ENCODE measurements around the gene ANKS1A. TPM values are rescaled to one million over a fixed set of nuclear protein-coding genes. Genes with fewer than 3 reads are reported as not detected.

Gene ANKS1A
- total RNA-seq, 1 experiment from 2014 or later = 26.5 TPM

DNA sequence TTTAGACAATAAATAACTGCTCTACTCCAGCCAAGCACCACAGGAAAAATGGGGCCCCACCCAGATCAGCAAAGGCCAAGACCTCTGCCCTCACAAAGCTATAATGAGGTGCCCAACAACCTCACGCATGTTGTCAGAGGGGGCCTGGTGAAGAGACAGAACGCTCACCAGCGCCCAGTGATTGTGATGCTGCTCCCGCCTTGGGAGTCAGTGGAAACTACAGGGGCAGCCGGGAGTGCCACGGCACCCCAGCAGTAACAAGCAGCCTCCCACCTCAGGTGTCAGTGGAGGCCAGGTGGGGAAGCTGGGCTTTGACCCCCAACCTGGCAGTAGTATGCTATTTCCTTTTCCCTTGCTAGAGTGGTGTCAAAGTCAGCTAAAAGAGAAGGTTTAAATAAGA lies 204.7 kb downstream of the ANKS1A start:
- Histone ChIP-seq H3K4me1 (ENCODE audit: insufficient read depth, low read length) (peaks cover 8% of the 10 kb centered on the region; the same call in 1 of the 2 replicates), H3K14ac (ENCODE audit: insufficient read depth, low read length) (no peak overlapping the region), H2BK120ac (ENCODE audit: low read depth, low read length, poor library complexity, severe bottlenecking) (no peak overlapping the region), H3K27me3 (ENCODE audit: insufficient read depth, low read length) (no peaks in the 10 kb centered on the region), H4K91ac (ENCODE audit: insufficient read length, low read depth, low read length) (no peak overlapping the region), H3K79me2 (ENCODE audit: insufficient read depth, low read length) (no peaks in the 10 kb centered on the region), H2BK20ac (ENCODE audit: low read depth, low read length, poor library complexity, severe bottlenecking) (no peak overlapping the region), H2AK5ac (ENCODE audit: insufficient read length, low read length) (no peak overlapping the region), H2BK15ac (ENCODE audit: low read depth, low read length) (no peak overlapping the region), H4K8ac (replicated peaks; ENCODE audit: insufficient read length, low read depth, low read length) (no peak overlapping the region), H3K9me3 (ENCODE audit: control insufficient read depth, low read depth, low read length) (no peaks in the 10 kb centered on the region), H3K18ac (ENCODE audit: insufficient read length, low read depth, low read length) (no peak overlapping the region), H2BK12ac (ENCODE audit: insufficient read length, low read depth, low read length) (no peak overlapping the region), H3K23ac (ENCODE audit: insufficient read length, low read depth, low read length) (no peak overlapping the region), H3K56ac (ENCODE audit: insufficient read length, low read depth, low read length) (no peak overlapping the region), H3K4ac (ENCODE audit: low read depth, low read length) (no peak overlapping the region), H4K5ac (ENCODE audit: insufficient read length, low read depth, low read length) (no peak overlapping the region), H2BK5ac (ENCODE audit: insufficient read length, low read length) (no peak overlapping the region), H3K23me2 (ENCODE audit: insufficient read length, low read depth, low read length, poor library complexity, severe bottlenecking) (no peaks in the 10 kb centered on the region), H3K79me1 (ENCODE audit: insufficient read depth, low read depth, low read length, poor library complexity, severe bottlenecking) (no peaks in the 10 kb centered on the region), H3T11ph (ENCODE audit: low read length) (no peak overlapping the region), H2AFZ (ENCODE audit: low read length) (no peak overlapping the region), H3K4me2 (ENCODE audit: insufficient read depth, insufficient read length, low read length) (no peak overlapping the region), H4K20me1 (ENCODE audit: control insufficient read depth, insufficient read depth, insufficient read length) (no peaks in the 10 kb centered on the region), H3K27ac (ENCODE audit: insufficient read length, low read depth, low read length) (no peak overlapping the region), H3K9ac (ENCODE audit: extremely low read depth, insufficient read length, low read length) (no peak overlapping the region)
- TF ChIP-seq, protein P1, sequence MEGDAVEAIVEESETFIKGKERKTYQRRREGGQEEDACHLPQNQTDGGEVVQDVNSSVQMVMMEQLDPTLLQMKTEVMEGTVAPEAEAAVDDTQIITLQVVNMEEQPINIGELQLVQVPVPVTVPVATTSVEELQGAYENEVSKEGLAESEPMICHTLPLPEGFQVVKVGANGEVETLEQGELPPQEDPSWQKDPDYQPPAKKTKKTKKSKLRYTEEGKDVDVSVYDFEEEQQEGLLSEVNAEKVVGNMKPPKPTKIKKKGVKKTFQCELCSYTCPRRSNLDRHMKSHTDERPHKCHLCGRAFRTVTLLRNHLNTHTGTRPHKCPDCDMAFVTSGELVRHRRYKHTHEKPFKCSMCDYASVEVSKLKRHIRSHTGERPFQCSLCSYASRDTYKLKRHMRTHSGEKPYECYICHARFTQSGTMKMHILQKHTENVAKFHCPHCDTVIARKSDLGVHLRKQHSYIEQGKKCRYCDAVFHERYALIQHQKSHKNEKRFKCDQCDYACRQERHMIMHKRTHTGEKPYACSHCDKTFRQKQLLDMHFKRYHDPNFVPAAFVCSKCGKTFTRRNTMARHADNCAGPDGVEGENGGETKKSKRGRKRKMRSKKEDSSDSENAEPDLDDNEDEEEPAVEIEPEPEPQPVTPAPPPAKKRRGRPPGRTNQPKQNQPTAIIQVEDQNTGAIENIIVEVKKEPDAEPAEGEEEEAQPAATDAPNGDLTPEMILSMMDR (conservative IDR thresholded peaks at IDR 0.05) = no peak
- Mint-ChIP-seq H3K4me1 (peaks cover 46 to 50% of the 10 kb centered on the region in 2 experiments), H3K4me3 (no peak overlapping the region), H3K27ac (0 out of 7 replicates have a peak overlapping the region, but pooled peaks of 1 of the 3 experiments have one; percentile 76), H3K27me3 (ENCODE audit: low read depth) (no peaks in the 10 kb centered on the region), H3K9me3 (no peaks in the 10 kb centered on the region), H3K36me3 (ENCODE audit: insufficient read depth in 1 of 3, low read depth in 3 of 3) (peaks cover 1 to 10% (median 6%) of the 10 kb centered on the region in 3 experiments; a peak in 3 of 7 replicates)
- no CpG with 5 or more reads among the region's 6 CpGs for WGBS (ENCODE audit: extremely low coverage, insufficient read length, low lambda C conversion rate)
- DNase-seq = no peak

Measured in H9 (cell line).